Endodermal cell (in vitro differentiated cells): Measurements from ENCODE around the gene TAS2R39. TPM values are rescaled to one million over a fixed set of nuclear protein-coding genes. Genes with fewer than 3 reads are reported as not detected.
"Not testable (repeated sequence)": the region's sequence is repeated elsewhere in the genome, so short reads cannot be mapped to it uniquely, and the experiment has no call there.

Experiments
- DNase-seq: peaks from one replicate; pipeline ENCODE4 v3.0.0-alpha.2; 2017
- H3K27ac ChIP-seq: 2 replicates; pipeline ENCODE4 v1.5.1; 2013; ENCODE audit warnings: mild to moderate bottlenecking, low read depth, low read length, moderate library complexity
- H3K27me3 ChIP-seq: 2 replicates; pipeline ENCODE4 v1.6.1; 2013; ENCODE audit warnings: mild to moderate bottlenecking, low read length, moderate library complexity; ENCODE audit not compliant: insufficient read depth, control insufficient read depth, poor library complexity, severe bottlenecking
- H3K36me3 ChIP-seq: 2 replicates; pipeline ENCODE4 v1.7.0; 2013; ENCODE audit warnings: mild to moderate bottlenecking, low read length, moderate library complexity; ENCODE audit not compliant: control insufficient read depth, insufficient read depth
- H3K4me1 ChIP-seq: one replicate; pipeline ENCODE4 v1.7.0; 2013; ENCODE audit warnings: low read length; ENCODE audit not compliant: control insufficient read depth, insufficient read depth
- H3K4me3 ChIP-seq: 2 replicates; pipeline ENCODE4 v1.5.1; 2013; ENCODE audit warnings: mild to moderate bottlenecking, low read length, moderate library complexity
- H3K9ac ChIP-seq: 2 replicates; pipeline ENCODE4 v1.6.1; 2013; ENCODE audit warnings: mild to moderate bottlenecking, low read length, moderate library complexity; ENCODE audit not compliant: poor library complexity, severe bottlenecking; ENCODE audit errors: extremely low read depth
- H3K9me3 ChIP-seq: 2 replicates; pipeline ENCODE4 v1.6.1; 2013; ENCODE audit warnings: mild to moderate bottlenecking, low read length, moderate library complexity; ENCODE audit not compliant: control insufficient read depth
- H3K27ac Mint-ChIP-seq: 2 replicates; pipeline ENCODE4 v1.8.0; 2020; ENCODE audit warnings: mixed read lengths
- H3K27me3 Mint-ChIP-seq: 2 replicates; pipeline ENCODE4 v1.8.0; 2021; ENCODE audit warnings: mild to moderate bottlenecking, mixed read lengths; ENCODE audit not compliant: insufficient read depth
- H3K36me3 Mint-ChIP-seq: 2 replicates; pipeline ENCODE4 v1.8.0; 2020; ENCODE audit warnings: low read depth, mixed read lengths
- H3K4me1 Mint-ChIP-seq: 2 replicates; pipeline ENCODE4 v1.8.0; 2020; ENCODE audit warnings: mixed read lengths
- H3K4me3 Mint-ChIP-seq: 2 replicates; pipeline ENCODE4 v1.8.0; 2020; ENCODE audit warnings: mild to moderate bottlenecking, moderate library complexity, mixed read lengths
- H3K9me3 Mint-ChIP-seq: 2 replicates; pipeline ENCODE4 v1.8.0; 2020; ENCODE audit warnings: mild to moderate bottlenecking, mixed read lengths
- WGBS, 2 experiments: methylation state at CpG; one replicate each; pipeline versions ENCODE4 v1.1.5 to v1.1.7; 2013; ENCODE audit warnings: missing lambda C conversion rate in 2 of 2, mixed read lengths in 1 of 2; ENCODE audit not compliant: insufficient coverage in 1 of 2, insufficient read length in 1 of 2; 5-methylcytosine and 5-hydroxymethylcytosine counted together
- total RNA-seq, 2 donors: library from RNA; stranded (reverse); fragmentation: NEBNext Ultra II Directional in 1 of 2; extraction: Animal tissue kit (Norgen Biotek cat#: 25700) in 1 of 2; gene quantifications; 2 replicates in 1 of 2; 3 replicates in 1 of 2; pipeline ENCODE4 v1.2.1, GENCODE V29; 2021
- TF ChIP-seq, protein P1 (sequence below): fragments of 200-600 bp; sonication (generic); conservative IDR thresholded peaks from 2 replicates; pipeline ENCODE4 v1.5.0; 2021; ENCODE audit warnings: antibody characterized with exemption, mild to moderate bottlenecking

Gene TAS2R39
- total RNA-seq, 2 donors from 2014 or later = not detected

DNA sequence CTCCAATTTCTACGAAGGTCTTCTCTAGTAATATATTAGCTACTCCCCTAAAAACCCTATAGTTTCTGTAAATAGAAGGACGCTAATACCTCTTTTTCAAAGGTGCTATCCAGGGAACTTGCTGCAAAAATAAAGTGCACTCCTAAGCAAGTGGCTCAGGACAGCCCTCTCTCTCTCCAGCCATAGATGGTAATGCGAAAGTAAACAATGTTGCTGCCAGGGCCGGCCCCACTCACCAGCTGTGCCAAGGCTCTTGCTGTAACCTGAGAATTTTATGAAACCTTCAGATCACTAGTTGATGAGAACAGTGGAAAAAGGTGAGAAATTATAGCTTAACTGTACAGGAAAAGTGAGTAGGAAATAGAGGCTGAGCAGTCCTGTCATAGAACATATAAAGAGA, 10.9 kb upstream of the TAS2R39 start:
- no peak overlapping the region for H3K4me3 ChIP-seq
- H3K9me3 Mint-ChIP-seq = peaks cover 11% of the 10 kb centered on the region

DNA sequence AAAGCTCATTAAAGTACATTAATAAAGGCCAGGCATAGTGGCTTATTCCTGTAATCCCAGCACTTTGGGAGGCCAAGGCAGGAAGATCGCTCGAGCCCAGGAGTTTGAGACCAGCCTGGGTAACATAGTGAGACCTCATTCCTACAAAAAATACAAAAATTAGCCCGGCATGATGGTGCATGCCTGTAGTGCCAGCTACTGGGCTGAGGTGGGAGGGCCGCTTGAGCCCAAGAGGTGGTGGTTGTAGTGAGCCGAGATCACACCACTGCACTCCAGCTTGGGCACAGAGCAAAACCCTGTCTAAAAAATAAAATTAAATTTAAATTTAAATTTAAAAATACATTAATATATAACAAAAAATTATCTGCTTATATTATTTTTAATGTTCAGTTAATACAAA, 7.1 kb upstream of the TAS2R39 start:
- no peak overlapping the region for H3K27ac ChIP-seq
- no peaks in the 10 kb centered on the region for H3K27me3 ChIP-seq
- H3K36me3 ChIP-seq = no peaks in the 10 kb centered on the region
- H3K9me3 ChIP-seq = peaks cover 22% of the 10 kb centered on the region
- Mint-ChIP-seq H3K27ac (no peak overlapping the region), H3K9me3 (peaks cover 19% of the 10 kb centered on the region), H3K27me3 (peaks cover 1% of the 10 kb centered on the region), H3K4me1 (no peaks in the 10 kb centered on the region), H3K4me3 (no peak overlapping the region), H3K36me3 (no peaks in the 10 kb centered on the region)
- H3K4me1 ChIP-seq = no peaks in the 10 kb centered on the region
- H3K4me3 ChIP-seq = no peak overlapping the region
- DNase-seq = peak; percentile 65
- WGBS, 2 experiments = 80 to 97% methylated on average over 1 to 5 of the region's 5 CpGs
- H3K9ac ChIP-seq = no peak overlapping the region
- TF ChIP-seq, protein P1, sequence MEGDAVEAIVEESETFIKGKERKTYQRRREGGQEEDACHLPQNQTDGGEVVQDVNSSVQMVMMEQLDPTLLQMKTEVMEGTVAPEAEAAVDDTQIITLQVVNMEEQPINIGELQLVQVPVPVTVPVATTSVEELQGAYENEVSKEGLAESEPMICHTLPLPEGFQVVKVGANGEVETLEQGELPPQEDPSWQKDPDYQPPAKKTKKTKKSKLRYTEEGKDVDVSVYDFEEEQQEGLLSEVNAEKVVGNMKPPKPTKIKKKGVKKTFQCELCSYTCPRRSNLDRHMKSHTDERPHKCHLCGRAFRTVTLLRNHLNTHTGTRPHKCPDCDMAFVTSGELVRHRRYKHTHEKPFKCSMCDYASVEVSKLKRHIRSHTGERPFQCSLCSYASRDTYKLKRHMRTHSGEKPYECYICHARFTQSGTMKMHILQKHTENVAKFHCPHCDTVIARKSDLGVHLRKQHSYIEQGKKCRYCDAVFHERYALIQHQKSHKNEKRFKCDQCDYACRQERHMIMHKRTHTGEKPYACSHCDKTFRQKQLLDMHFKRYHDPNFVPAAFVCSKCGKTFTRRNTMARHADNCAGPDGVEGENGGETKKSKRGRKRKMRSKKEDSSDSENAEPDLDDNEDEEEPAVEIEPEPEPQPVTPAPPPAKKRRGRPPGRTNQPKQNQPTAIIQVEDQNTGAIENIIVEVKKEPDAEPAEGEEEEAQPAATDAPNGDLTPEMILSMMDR = peak; percentile 46

More for the DNA sequence above, 10.9 kb upstream of the TAS2R39 start:
- Mint-ChIP-seq H3K4me1 (no peaks in the 10 kb centered on the region), H3K27ac (no peak overlapping the region), H3K36me3 (no peaks in the 10 kb centered on the region), H3K27me3 (peaks cover 1% of the 10 kb centered on the region), H3K4me3 (no peak overlapping the region)
- Histone ChIP-seq H3K36me3 (no peaks in the 10 kb centered on the region), H3K27ac (no peak overlapping the region), H3K4me1 (no peaks in the 10 kb centered on the region), H3K27me3 (no peaks in the 10 kb centered on the region), H3K9ac (no peak overlapping the region), H3K9me3 (peaks cover 5% of the 10 kb centered on the region)
- DNase-seq = no peak
- TF ChIP-seq, protein P1 = no peak
- 72 to 82% methylated on average over 3 to 4 of the region's 4 CpGs for WGBS, 2 experiments

DNA sequence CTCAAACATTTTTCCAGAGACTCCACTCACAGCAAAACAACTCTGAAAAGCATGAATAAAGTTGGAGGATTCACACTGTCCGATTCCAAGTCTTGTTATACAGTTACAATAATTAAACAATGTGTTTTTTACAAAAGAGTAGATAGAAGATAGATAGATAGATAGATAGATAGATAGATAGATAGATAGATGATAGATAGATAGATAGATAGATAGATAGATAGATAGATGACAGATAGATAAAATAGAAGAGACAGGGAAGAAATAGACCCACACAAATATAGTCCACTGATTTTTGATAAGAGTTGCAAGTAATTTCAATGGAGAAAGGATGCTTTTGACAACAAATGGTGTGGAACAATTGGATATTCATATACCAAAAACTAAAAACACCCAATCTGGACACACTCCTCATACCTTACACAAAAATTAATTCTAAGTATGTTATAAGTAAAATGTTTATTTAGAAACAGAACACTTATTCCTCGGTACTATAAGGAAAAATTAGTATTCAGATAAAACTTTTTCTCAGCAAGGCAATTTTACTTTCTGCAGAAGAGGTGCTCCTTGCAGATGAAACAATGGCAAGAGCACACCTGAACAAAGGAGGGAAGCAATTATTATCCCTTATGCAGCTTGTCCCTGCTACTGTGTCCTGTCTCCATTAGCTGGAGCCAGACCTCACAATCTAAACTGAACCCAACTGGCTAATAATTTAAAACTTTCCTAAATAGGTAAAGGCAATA, 5.7 kb upstream of the TAS2R39 start:
- Mint-ChIP-seq H3K36me3 (no peaks in the 10 kb centered on the region), H3K4me1 (no peaks in the 10 kb centered on the region), H3K27me3 (no peaks in the 10 kb centered on the region), H3K4me3 (no peak overlapping the region), H3K9me3 (peaks cover 19% of the 10 kb centered on the region), H3K27ac (no peak overlapping the region)
- Histone ChIP-seq H3K27me3 (no peaks in the 10 kb centered on the region), H3K4me1 (no peaks in the 10 kb centered on the region), H3K27ac (no peak overlapping the region), H3K9me3 (peaks cover 22% of the 10 kb centered on the region), H3K36me3 (no peaks in the 10 kb centered on the region), H3K9ac (no peak overlapping the region), H3K4me3 (no peak overlapping the region)
- DNase-seq = no peak
- 75 to 80% methylated on average over 1 of the region's 2 CpGs for WGBS, 2 experiments
- TF ChIP-seq, protein P1 = no peak

DNA sequence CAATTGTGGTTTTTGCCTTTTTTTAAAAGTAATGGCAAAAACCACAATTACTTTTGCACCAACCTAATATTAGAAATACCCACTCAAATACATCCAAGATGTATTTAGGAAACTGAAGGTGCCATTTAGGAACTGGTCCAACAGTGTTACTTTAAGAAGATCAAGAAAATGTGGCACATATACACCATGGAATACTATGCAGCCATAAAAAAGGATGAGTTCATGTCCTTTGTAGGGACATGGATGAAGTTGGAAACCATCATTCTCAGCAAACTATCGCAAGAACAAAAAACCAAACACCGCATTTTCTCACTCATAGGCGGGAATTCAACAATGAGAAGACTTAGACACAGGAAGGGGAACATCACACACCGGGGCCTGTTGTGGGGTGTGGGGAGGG, 2.4 kb upstream of the TAS2R39 start:
- H3K9me3 Mint-ChIP-seq = peaks cover 19% of the 10 kb centered on the region
- peaks cover 22% of the 10 kb centered on the region for H3K9me3 ChIP-seq
- not testable (repeated sequence) for H3K36me3 ChIP-seq, H3K4me3 Mint-ChIP-seq, H3K4me3 ChIP-seq, H3K27ac ChIP-seq, H3K4me1 ChIP-seq, H3K27me3 ChIP-seq, H3K9ac ChIP-seq, DNase-seq, H3K27me3 Mint-ChIP-seq, H3K4me1 Mint-ChIP-seq, H3K36me3 Mint-ChIP-seq, H3K27ac Mint-ChIP-seq
- WGBS, 2 experiments = 96% methylated on average over 3 of the region's 4 CpGs; no CpG with 5 or more reads in 1 of the 2 experiments
